Inferior parietal cortex (tissue), 1 donor: Measurements from ENCODE around the gene COL15A1.
A peak's percentile ranks its signal among the peaks of the same experiment; 100 is the strongest.

Experiments used
- DNase-seq: peaks from one replicate; pipeline ENCODE4 v3.0.0-alpha.2; 2016; ENCODE audit errors: extremely low spot score

COL15A1 gene

GRCh38 chr9:99037769-99038483 lies 94.2 kb downstream of the COL15A1 start:
- DNase-seq: no peak

DNA sequence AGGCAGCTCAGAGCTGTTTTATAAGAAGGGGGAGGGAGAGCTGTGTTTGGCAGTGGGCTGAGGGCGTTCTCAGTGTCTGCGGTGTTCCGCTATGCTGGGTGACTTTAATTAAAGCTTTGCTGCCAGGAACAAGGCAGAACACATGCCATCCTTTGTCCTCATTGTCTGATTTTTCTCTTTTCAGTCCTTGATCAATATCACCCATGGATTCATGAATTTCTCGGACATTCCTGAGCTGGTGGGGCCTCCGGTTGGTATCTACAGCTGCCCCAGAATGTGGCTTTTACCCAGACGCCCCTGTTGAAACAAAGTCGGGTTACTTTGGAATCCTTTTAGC lies 94.7 kb downstream of the COL15A1 start:
- no peak for DNase-seq

GRCh38 chr9:99039505-99040182 lies 95.9 kb downstream of the COL15A1 start:
- DNase-seq: no peak

DNA sequence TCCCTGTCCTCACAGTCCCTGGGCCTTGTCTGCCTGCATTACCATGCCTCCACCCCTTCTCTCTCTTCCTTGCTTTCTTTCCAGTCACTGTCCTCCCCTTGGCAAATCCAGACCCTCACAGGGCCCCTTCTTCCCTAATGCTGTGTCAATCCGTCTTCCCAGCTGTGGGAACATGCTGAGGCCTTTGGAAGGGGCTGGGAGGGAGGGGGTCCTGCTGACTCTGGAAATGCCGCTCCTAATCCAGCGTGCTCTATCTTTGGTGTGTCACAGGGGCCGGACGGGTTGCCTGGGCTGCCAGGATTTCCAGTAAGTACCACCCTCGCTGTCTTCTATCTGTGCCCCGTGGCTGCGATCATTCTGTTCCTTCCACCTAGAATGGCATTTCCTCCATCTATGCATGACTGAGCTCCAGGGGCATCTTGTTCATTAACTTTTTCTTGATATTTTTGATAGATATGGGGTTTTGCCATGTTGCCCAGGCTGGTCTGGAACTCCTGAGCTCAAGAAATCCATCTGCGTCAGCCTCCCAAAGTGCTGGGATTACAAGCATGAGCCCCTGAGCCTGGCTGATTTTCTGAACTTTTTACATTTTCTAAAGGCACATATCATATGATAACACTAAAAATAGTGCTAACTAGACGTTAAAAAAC lies 96.7 kb downstream of the COL15A1 start:
- DNase-seq: no peak

DNA sequence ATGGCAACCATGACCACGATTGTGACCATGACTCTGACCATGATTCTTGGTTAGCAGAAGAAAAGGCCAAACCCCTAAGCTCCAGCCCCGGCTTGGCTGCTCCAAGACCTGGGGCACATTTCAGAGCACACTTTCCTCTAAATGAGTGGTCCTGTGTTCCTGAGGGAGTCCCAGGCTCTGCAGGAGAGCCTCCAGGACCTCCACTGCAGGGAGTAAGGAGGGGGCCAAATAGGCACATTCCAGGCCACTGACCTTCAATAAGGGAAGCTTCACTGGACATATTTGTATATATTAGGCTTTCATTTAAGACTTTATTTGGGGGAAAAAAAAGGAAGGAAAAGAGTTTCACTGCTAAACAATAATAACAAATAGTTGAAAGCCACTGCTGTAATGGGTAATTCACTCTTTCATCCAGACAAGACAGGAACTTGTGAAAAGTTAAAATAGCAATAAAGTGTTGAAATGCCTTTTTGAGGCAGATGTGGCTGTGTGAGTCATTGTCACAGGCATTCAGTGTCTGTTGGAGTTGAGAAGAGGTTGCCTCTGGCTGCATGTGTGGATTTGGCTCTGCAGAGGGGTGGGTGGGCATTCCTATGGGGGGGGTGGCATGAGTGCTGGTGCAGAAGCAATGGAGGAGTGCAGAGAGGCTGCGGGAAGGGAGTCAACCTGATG lies 97.3 kb downstream of the COL15A1 start:
- DNase-seq: peak; percentile 59

DNA sequence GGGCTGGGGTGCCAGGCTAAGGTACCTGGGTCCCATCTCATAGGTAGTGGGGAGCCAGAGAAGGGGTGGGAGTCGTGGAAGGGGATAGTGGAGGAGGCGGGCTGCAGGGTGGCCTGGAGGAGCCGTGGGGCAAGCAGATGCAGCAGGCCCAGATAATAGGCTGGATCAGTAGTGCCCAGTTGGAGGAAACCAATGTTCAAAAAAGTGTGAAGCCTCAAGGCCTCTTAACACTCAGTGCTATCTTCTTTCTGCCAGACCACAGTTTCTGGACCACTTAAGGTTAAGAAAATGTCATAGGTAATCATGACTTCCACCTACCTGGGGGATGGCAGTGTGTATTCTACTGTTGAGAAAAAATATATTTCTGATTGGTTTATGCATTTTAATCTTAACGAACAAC lies 97.9 kb downstream of the COL15A1 start:
- no peak for DNase-seq

DNA sequence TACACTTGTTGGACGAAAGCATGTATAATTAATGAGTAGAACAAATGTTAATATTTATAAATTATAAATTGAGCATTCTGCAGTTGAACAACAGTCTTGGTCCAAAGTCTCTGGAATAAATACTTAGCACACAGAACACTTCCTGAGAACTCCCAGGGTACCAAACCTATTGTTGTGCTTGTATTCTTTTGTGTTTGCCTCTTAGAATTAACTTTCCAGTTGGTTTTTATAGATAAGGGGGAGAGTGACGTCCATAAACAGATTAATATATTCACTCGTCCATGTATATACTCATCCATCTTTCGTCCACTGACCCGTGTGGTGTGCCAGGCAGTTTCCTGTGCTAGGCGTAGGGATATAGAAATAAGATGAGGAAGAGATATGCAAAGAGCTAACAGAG lies 98.9 kb downstream of the COL15A1 start:
- DNase-seq: no peak

GRCh38 chr9:99044827-99045226 lies 101.1 kb downstream of the COL15A1 start:
- no peak for DNase-seq

- no peak for DNase-seq
Measured at GRCh38 chr9:99046068-99046467, 102.4 kb downstream of the COL15A1 start.

GRCh38 chr9:99046542-99047071 lies 102.9 kb downstream of the COL15A1 start:
- DNase-seq: no peak

DNA sequence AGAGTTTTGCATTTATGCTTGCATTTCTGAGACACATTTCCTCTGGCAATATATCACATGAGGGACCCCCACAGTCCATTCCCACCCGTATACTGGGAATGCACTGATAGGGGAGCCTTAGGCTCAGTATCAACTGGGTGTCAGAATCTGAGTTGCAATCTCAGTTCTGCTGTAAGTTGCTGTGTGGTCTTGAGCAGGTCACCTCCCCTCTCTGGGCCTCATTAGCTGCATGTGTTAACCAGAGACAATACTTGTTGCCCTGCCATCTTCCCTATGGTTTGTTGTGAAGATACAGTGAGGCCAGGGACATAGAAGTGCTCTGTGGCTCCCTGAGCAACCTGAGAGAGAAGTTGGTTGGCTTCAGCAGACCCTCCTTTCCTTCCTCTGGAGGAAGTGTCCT lies 105.5 kb downstream of the COL15A1 start:
- no peak for DNase-seq

GRCh38 chr9:99049641-99050040 lies 105.9 kb downstream of the COL15A1 start:
- DNase-seq: no peak

GRCh38 chr9:99050292-99050911 lies 106.7 kb downstream of the COL15A1 start:
- DNase-seq: no peak

DNA sequence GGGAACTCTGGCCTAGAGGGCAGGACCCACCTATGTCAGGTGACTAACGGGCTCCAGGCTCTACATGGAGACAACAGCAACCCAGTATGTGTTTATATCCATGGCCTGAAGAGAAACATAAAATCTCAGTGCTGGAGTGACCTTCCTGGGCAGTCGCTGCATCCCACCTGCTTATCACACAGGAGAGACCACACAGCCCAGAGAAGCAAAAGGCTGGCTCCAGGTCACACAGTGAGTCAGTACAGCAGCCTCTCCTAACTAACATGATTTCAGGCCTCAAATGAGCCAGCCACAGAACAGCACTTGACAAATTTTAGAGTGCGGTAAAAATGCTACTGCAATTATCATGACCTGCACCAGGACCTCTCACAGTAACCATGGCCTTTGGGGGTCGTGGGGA lies 107.2 kb downstream of the COL15A1 start:
- no peak for DNase-seq

- no peak for DNase-seq
Measured at GRCh38 chr9:99051406-99051805, 107.7 kb downstream of the COL15A1 start.

GRCh38 chr9:99051851-99052250 lies 108.1 kb downstream of the COL15A1 start:
- DNase-seq: no peak

DNA sequence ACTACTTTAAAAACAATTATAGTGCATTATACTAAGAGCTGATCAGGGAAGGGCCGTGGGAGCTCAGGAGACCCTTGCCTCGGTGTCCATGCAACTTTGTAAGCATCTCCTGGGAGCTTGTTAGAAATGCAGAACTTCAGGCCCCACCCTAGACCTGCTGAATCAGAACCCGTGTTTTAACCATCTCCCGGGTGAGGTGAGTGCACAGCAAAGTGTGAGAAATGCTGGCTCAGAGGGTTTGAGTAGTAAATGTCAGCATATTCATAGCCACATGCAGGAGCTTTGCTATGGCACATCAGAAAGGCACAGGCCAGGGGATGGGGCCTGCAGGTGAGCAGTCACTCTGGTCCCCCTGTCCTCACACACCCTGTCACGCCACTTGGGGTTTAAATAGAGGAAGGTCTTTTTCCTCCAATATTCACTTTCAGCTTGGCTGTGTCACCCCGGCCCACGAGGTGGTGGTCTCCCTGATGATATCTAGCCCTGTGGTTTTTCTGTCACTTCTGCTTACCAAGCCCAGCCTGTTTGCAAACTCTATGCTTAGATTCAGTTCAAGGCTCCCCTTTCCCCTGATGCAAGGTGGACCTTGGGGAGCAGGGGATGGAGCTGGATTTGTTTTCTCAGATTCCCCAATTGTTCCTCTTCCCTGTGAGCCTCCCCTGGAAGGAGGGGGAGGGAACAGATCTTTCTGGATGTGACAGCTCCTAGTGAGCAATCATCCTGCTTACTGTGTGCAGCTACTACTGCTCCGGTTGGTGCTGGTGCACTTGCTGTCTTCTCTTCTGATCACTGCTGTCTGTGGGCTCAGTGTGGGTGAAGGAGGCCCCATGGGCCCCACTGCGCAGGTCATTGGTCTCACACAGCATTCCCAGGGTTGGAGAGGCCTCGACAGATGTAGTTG lies 109.4 kb downstream of the COL15A1 start:
- no peak for DNase-seq

DNA sequence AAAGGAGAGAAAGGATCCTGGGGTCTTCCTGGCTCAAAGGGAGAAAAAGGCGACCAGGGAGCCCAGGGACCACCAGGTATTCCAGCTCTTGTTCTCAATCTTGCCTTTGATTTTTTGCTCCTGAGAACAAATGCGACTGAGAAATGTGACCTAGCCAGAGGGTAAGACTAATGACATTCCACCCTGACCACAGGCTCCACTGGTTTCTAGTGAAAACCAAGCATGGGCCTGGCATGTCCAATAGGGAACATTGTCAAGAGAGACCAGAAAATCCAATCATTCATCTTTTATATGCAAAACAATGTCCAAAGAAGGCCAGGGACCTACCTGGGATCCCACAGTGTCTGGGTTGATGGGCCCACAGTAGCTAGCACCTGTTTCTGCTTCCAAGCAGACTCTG lies 110.9 kb downstream of the COL15A1 start:
- DNase-seq: no peak

GRCh38 chr9:99055384-99055783 lies 111.7 kb downstream of the COL15A1 start:
- DNase-seq: no peak

DNA sequence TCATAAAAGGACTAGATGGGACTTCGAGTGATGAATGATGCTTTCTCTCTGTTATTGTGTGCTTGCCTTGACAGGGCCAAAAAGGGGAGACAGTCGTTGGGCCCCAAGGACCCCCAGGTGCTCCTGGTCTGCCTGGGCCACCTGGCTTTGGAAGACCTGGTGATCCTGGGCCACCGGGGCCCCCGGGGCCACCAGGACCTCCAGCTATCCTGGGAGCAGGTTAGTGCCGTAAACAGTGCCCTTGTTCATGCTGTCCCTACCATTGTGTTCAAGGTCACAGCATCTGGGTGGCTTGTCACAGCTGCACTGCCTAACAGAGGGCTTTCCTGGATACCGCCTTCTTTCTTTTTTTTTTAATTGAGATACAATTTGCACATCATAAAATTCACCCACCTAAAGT lies 112.5 kb downstream of the COL15A1 start:
- DNase-seq: no peak
